Measurements from ENCODE around the gene FBLN7. TPM values are rescaled to one million over a fixed set of nuclear protein-coding genes. Genes with fewer than 3 reads are reported as not detected.

Gene FBLN7
- total and polyA plus RNA-seq, 12 donors = 0.22 to 1.7 (median 0.66) TPM

GRCh38 chr2:112187046-112187715 is 49.0 kb downstream of the FBLN7 start:
- Histone ChIP-seq H3K4me1 (no peaks in the 10 kb centered on the region), H3K36me3 (no peaks in the 10 kb centered on the region), H3K27me3 (peaks cover 0 to 7% (median 3%) of the 10 kb centered on the region in 7 donors), H3K9me3 (no peaks in the 10 kb centered on the region), H3K4me3 (no peak overlapping the region), H3K27ac (peak overlapping the region in 1 of 10 donors; percentile 64)
- ATAC-seq (peak in 1 of 8 donors; percentile 27), DNase-seq (no peak)
- intact Hi-C loops (cut with DNase I) = no loop called here
- WGBS, 2 donors = 97 to 98% methylated on average over 31 of the region's 31 CpGs
- TF ChIP-seq CTCF (IDR thresholded peaks at IDR 0.05) = no peak

DNA sequence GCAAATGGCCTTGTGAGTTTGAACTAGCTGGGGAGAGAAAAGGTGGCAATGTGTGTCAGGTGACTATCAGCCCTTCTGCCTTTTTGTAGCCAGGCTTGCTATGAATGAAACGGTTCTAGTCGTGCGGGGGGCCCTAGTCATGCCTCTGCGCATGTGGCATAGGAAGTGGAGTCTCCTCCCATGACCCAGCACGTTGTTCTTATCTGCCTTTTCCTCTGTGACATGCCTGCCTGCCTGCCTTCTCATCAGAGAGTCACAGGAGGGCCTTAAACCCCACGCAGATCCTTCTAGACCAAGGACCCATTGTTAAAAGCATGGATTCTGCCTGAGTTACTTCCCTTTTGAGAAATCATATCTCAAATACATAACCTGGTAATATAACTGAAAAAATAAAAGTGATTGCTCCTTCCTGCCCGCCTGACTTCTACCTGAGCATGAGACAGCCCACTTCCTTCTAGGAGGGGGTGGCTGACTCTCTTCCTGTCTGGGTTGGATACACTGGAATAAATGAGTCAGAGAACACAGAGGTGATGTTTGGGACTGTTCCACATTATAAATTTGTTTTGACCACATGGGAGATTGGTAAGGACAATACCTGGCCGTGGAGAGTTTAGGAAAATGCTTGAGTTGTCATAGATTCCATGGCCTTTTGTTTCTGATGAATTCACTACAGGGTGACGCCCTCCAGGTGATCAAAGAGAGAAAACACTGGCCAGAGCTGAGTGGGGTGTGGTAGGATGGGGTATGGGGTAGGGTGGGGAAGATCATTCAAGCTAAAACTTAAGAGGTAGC is 49.8 kb downstream of the FBLN7 start:
- Histone ChIP-seq H3K27ac (peak overlapping the region in 1 of 10 donors; percentile 64), H3K4me1 (no peaks in the 10 kb centered on the region), H3K36me3 (no peaks in the 10 kb centered on the region), H3K27me3 (no peaks in the 10 kb centered on the region), H3K4me3 (no peak overlapping the region), H3K9me3 (no peaks in the 10 kb centered on the region)
- TF ChIP-seq CTCF (IDR thresholded peaks at IDR 0.05) = no peak
- intact Hi-C loops (cut with DNase I) = no loop called here
- WGBS, 2 donors = 66 to 70% methylated on average over 9 of the region's 9 CpGs
- no peak for DNase-seq
- peak in 1 of 8 donors; percentile 51 for ATAC-seq

DNA sequence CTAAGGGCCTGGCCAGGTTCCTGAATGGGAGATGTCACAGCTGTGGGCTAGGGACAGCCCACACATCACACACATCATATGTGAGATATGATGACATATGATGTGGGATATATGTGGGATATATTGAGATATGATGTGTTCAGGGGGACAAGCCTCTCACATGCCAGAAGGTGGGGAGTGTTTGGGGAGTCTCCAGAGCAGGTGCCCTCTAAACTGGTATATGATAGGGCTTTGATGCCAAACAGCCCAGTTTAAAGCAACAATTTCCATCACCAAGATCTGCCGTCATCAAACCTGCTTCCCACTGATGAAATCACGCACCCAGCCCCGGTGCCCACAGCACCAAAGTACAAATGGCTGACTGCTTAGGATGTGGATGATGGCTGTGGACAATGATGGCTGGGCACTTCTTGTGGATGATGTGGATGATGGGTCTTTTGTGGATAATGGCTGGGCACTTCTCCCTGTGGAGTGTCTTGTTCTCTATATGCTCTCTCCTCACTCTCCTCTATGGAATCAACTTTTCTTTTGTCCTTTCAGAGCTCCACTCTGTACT is 50.9 kb downstream of the FBLN7 start:
- WGBS, 2 donors = 93 to 99% methylated on average over 3 of the region's 3 CpGs
- no peaks in the 10 kb centered on the region for H3K4me1 ChIP-seq
- H3K4me3 ChIP-seq = no peak overlapping the region
- H3K27me3 ChIP-seq = no peaks in the 10 kb centered on the region
- TF ChIP-seq CTCF (IDR thresholded peaks at IDR 0.05) = no peak
- peak overlapping the region in 1 of 10 donors; percentile 64 for H3K27ac ChIP-seq
- H3K36me3 ChIP-seq = no peaks in the 10 kb centered on the region
- ATAC-seq = no peak
- no peak for DNase-seq
- H3K9me3 ChIP-seq = no peaks in the 10 kb centered on the region
- intact Hi-C loops (cut with DNase I) = no loop called here

GRCh38 chr2:112194028-112194427 is 55.8 kb downstream of the FBLN7 start:
- 91 to 93% methylated on average over 2 of the region's 2 CpGs for WGBS, 2 donors

More at GRCh38 chr2:112194028-112194427, 55.8 kb downstream of the FBLN7 start:
- TF ChIP-seq CTCF (IDR thresholded peaks at IDR 0.05) = no peak
- Histone ChIP-seq H3K27ac (no peak overlapping the region), H3K9me3 (no peaks in the 10 kb centered on the region), H3K36me3 (no peaks in the 10 kb centered on the region), H3K4me1 (no peaks in the 10 kb centered on the region), H3K4me3 (no peak overlapping the region), H3K27me3 (peaks cover 0 to 5% (median 0%) of the 10 kb centered on the region in 7 donors)
- ATAC-seq = no peak
- intact Hi-C loops (cut with DNase I) = no loop called here
- DNase-seq = no peak
